Lung (tissue), 12 donors: ENCODE data around the gene ERBB4. TPM values are rescaled to one million over a fixed set of nuclear protein-coding genes. Genes with fewer than 3 reads are reported as not detected.

Source experiments
- ATAC-seq: fragments of 200-7000 bp; cut with Tn5 transposase; one replicate; pipeline ENCODE4 v1.9.1; 2020; ENCODE audit warnings: moderate number of reproducible peaks; ENCODE audit not compliant: insufficient read depth, low FRiP score
- DNase-seq, 3 donors: peaks; one replicate each; pipeline ENCODE4 v3.0.0-alpha.2; 2013 to 2017
- H3K27ac ChIP-seq, 2 donors: one replicate each; pipeline ENCODE4 v1.5.1; 2013; ENCODE audit warnings: mild to moderate bottlenecking in 2 of 2, moderate library complexity in 2 of 2, control low read depth in 1 of 2, inconsistent platforms in 1 of 2, low read depth in 1 of 2, low read length in 1 of 2
- H3K27me3 ChIP-seq, 3 donors: one replicate each; pipeline ENCODE4 v1.5.1; 2013; ENCODE audit warnings: low read length in 2 of 3; ENCODE audit not compliant: control insufficient read depth in 3 of 3, insufficient read depth in 3 of 3
- H3K36me3 ChIP-seq, 4 donors: one replicate each; pipeline ENCODE4 v1.5.1; 2013; ENCODE audit warnings: low read length in 4 of 4, mild to moderate bottlenecking in 1 of 4, moderate library complexity in 1 of 4; ENCODE audit not compliant: control insufficient read depth in 4 of 4, insufficient read depth in 4 of 4
- H3K4me1 ChIP-seq, 5 donors: one replicate each; pipeline ENCODE4 v1.5.1; 2013; ENCODE audit warnings: low read length in 5 of 5, mild to moderate bottlenecking in 2 of 5, moderate library complexity in 1 of 5; ENCODE audit not compliant: control insufficient read depth in 5 of 5, insufficient read depth in 5 of 5
- H3K4me3 ChIP-seq: one replicate; pipeline ENCODE4 v1.5.1; 2013; ENCODE audit warnings: mild to moderate bottlenecking, control low read depth, moderate library complexity
- H3K9ac ChIP-seq, 2 donors: one replicate each; pipeline ENCODE4 v1.5.1; 2013; ENCODE audit warnings: low read length in 2 of 2, control low read depth in 1 of 2; ENCODE audit not compliant: insufficient read depth in 1 of 2
- H3K9me3 ChIP-seq, 4 donors: one replicate each; pipeline ENCODE4 v1.5.1; 2013; ENCODE audit warnings: low read length in 3 of 4, mild to moderate bottlenecking in 1 of 4, moderate library complexity in 1 of 4; ENCODE audit not compliant: control insufficient read depth in 4 of 4, insufficient read depth in 3 of 4
- CTCF ChIP-seq: IDR thresholded peaks from 2 replicates; pipeline ENCODE4 v1.5.1; 2012; ENCODE audit warnings: mild to moderate bottlenecking; ENCODE audit errors: control extremely low read depth, extremely low read depth
- WGBS, 2 donors: extraction: QIAGEN DNeasy Blood & Tissue Kit; methylation state at CpG; one replicate each; pipeline ENCODE4 v1.1.7; 2013; 5-methylcytosine and 5-hydroxymethylcytosine counted together
- polyA plus RNA-seq, 2 donors: library from polyadenylated mRNA; stranded (reverse); fragments of 200-250 nt; gene quantifications; one replicate each; pipeline ENCODE4 v1.2.1, GENCODE V29; 2013
- total RNA-seq, 2 donors: library from RNA; depleted of rRNA in 1 of 2; stranded (reverse); fragments of >200 nt in 1 of 2; gene quantifications; one replicate each; pipeline ENCODE4 v1.2.1, GENCODE V29; 2014 to 2021
- donor health status: control.
- donor health status: control.
- donor health status: Bipolar disorder and iron deficiency.
- donor health status: healthy.
- donor health status: DM: yes; HTN: yes; CAD: no.

Gene ERBB4
- total and polyA plus RNA-seq, 4 donors: 0.41 to 16.8 (median 5.3) TPM

- no peaks in the 10 kb centered on the region for H3K27me3 ChIP-seq
- H3K9me3 ChIP-seq: no peaks in the 10 kb centered on the region
- no peak overlapping the region for H3K4me3 ChIP-seq
- H3K27ac ChIP-seq: no peak overlapping the region
- ATAC-seq: no peak
- H3K4me1 ChIP-seq: peaks cover 0 to 16% (median 3%) of the 10 kb centered on the region in 5 donors
- no peaks in the 10 kb centered on the region for H3K36me3 ChIP-seq
- no peak overlapping the region for H3K9ac ChIP-seq
- peak in 2 of 3 donors; percentile 49 to 63 for DNase-seq
- TF ChIP-seq CTCF: no peak
These were observed 209.7 kb downstream of the ERBB4 start for GRCh38 chr2:212328712-212329496.

- WGBS, 2 donors: 42 to 61% methylated on average over 2 of the region's 2 CpGs
- Histone ChIP-seq H3K27me3 (no peaks in the 10 kb centered on the region), H3K4me1 (peaks cover 0 to 16% (median 3%) of the 10 kb centered on the region in 5 donors), H3K9me3 (no peaks in the 10 kb centered on the region), H3K36me3 (no peaks in the 10 kb centered on the region), H3K27ac (no peak overlapping the region), H3K9ac (no peak overlapping the region), H3K4me3 (no peak overlapping the region)
- no peak for ATAC-seq
- TF ChIP-seq CTCF: no peak
- DNase-seq: peak in 1 of 3 donors; percentile 6
These were observed 210.5 kb downstream of the ERBB4 start for GRCh38 chr2:212328136-212328535.

GRCh38 chr2:212327171-212327809, 211.3 kb downstream of the ERBB4 start:
- Histone ChIP-seq H3K4me3 (no peak overlapping the region), H3K27me3 (no peaks in the 10 kb centered on the region), H3K4me1 (peaks cover 0 to 16% (median 3%) of the 10 kb centered on the region in 5 donors), H3K27ac (no peak overlapping the region), H3K9me3 (no peaks in the 10 kb centered on the region), H3K36me3 (no peaks in the 10 kb centered on the region), H3K9ac (no peak overlapping the region)
- WGBS, 2 donors: 68 to 74% methylated on average over 4 of the region's 4 CpGs
- ATAC-seq (no peak), DNase-seq (peak in 1 of 3 donors; percentile 4)
- no peak for TF ChIP-seq CTCF
